ENCODE data around the gene DRG1.

DNA sequence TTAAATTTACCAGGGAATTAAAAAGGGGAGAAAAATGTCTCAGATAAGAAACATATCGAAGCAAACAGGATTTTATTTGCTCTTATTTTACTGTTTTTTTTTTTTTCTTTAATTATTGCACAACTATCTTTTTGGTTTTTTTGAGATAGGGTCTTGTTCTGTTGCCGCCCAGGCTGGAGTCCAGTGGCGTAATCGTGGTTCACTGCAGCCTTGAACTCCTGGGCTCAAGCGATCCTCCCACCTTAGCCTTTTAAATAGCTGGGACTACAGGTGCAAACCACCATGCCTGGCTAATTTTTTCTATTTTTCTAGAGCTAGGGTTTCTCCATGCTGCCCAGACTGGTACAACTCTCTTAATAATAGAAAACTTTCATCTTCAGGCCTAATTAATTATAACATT is 32.5 kb downstream of the DRG1 start:
- TF ChIP-seq CTCF (IDR thresholded peaks at IDR 0.05), result no peak
- TF ChIP-seq POLR2AphosphoS5 (IDR thresholded peaks at IDR 0.05), result no peak
